Epidermal melanocyte (primary cell): ENCODE data around the gene TMEM179B.

Experiments
- DNase-seq: peaks from one replicate; pipeline ENCODE4 v3.0.0; 2011; ENCODE audit warnings: low spot score; ENCODE audit not compliant: insufficient read length

TMEM179B gene

GRCh38 chr11:62832336-62833234, 45.4 kb downstream of the TMEM179B start, which contains the start of gene TEX54:
Gene TEX54, minus strand, starts transcription at chr11:62832841.
- DNase-seq, result no peak

- DNase-seq, result no peak
Measured at GRCh38 chr11:62835336-62835735, 48.1 kb downstream of the TMEM179B start.

- DNase-seq, result peak; percentile 91
Measured at GRCh38 chr11:62839050-62839945, 52.1 kb downstream of the TMEM179B start, which contains the start of gene WDR74. Gene WDR74, minus strand, starts transcription at chr11:62839590. Its CDS starts 20 bp downstream, at chr11:62839570.
